AG09319 (cell line): ENCODE data around the gene URB1.

Source experiments
- DNase-seq: peaks from one replicate; pipeline ENCODE4 v3.0.0-alpha.2; 2010; ENCODE audit warnings: low read depth; ENCODE audit errors: extremely low read depth
- CTCF ChIP-seq: IDR thresholded peaks from 2 replicates; pipeline ENCODE4 v1.5.1; 2011; ENCODE audit warnings: low read depth, mild to moderate bottlenecking, inconsistent platforms, low read length, moderate library complexity

Gene URB1

DNA sequence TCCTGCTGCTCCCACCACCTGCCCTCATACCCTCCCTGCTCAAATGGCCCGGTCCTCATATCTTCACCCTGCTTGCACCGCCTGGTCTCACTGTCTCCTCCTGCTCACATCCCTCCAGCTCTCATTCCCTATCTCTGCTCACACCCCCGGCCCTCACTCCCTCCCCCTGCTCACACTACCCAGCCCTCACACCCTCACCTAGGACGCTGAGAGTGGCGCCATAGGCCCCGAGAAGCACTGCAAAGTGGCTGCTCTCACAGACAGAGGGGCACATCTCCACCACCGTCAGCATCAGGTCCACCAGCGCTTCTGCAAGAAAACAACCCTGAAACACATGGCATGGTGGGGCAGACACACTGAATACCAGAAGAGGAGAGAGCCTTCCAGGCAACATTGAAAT lies 55.6 kb downstream of the URB1 start:
- no peak for DNase-seq
- no peak for TF ChIP-seq CTCF

DNA sequence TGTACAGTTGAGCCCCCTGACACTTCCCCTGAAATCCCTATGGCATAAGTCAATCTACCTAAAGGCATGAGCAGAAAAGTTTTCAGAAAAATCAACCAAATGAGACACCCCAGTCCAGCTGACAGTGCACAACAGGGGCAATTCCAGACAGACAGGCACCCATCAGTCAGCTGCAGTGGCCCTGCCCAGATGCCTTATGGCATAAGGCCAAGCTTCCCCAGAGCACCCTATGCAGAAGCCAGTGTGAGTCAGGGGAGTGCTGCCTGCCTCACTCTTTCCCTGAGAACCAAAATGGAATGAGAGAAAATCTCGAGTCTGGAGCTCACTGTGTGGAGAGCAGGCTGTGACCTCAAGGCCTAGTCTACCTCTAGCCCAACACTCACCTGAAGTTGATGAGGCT lies 56.1 kb downstream of the URB1 start:
- no peak for DNase-seq
- no peak for TF ChIP-seq CTCF

DNA sequence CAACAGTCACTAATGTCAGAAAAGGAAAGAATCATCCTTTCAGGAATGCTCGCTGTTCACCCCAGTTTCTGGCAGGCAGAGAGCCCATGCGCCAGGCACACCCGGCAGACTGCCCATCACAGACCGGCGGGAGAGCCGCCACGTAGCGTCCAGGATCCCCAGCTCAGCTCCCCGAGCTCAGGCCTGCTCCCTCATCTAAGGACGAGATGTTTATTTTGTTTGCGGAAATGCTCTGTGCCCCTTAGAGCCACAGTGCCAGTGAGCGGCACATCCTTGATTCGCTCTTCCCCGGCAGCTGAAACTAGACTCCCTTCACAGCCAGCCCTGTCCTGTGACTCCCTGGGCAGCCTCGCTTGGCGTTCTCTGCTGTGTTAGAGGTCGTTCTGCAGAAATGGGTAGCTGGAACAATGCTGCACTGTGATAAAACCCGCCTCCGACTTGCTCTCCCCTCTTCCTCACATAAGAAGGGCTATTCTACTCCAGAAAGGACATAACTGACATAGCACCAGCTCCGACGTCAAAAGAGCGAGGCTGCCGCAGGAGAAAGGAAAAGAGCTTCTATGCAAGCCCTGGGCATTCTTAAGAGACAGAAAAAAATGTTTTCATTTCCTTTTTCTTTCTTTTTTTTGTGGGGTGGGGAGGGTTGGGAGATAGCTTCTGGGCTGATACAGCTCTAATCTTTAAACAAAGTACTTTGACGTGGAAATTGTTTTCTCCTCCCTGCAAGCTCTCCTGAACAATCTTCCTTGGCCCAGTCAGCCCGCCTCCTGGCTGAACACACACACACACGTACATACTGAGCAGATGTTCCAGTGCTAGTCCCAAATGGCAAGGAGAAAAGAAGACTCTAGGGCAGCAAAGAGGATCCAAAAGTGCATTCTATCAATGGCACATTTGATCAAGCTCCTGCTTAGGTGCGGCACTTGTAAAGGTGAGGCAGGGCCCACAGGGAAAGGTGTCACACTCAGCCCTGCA lies 56.9 kb downstream of the URB1 start:
- TF ChIP-seq CTCF = no peak
- DNase-seq = no peak

DNA sequence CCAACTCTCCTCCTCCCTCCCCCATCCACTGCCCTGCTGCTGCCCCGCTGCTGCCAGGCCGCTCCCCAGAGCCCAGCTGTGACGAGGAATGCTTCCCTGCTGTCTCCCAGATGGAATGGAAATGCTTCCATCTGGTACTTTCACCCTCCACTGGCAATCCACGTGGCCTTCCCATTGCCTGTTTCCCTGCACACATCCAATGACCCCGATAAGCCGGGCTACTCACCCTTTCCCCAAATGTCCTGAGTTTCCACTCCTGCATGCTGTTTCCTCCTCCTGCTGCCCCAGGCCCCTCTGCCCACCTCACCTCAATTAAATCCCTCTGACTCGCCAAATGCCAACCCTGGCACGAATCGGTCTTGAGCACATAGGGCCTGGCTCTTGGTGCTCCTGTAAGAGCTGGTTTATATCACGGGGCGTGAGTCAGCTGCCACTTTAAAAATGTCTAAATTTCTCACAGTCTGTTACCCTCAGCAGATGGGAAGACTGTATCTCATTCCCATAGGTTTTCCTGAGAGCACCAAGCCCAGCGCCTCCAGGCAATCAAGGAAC lies 57.8 kb downstream of the URB1 start:
- TF ChIP-seq CTCF = no peak
- DNase-seq = peak; percentile 22

- DNase-seq = no peak
- no peak for TF ChIP-seq CTCF
Observed at GRCh38 chr21:32333953-32334673, 58.7 kb downstream of the URB1 start.

GRCh38 chr21:32332463-32332951 lies 60.3 kb downstream of the URB1 start:
- TF ChIP-seq CTCF = no peak
- no peak for DNase-seq
